ENCODE results near the gene UGT2B7. TPM values are rescaled to one million over a fixed set of nuclear protein-coding genes. Genes with fewer than 3 reads are reported as not detected.

Gene UGT2B7
- total RNA-seq, 4 donors from 2014 or later: not detected

GRCh38 chr4:69156913-69157312 is 60.6 kb downstream of the UGT2B7 start:
- TF ChIP-seq CTCF (IDR thresholded peaks at IDR 0.05): no peak
- TF ChIP-seq POLR2A (IDR thresholded peaks at IDR 0.05): no peak
- Histone ChIP-seq H3K9me3 (no peaks in the 10 kb centered on the region), H3K27me3 (no peaks in the 10 kb centered on the region), H3K4me3 (no peak overlapping the region), H3K4me1 (no peaks in the 10 kb centered on the region), H3K36me3 (no peaks in the 10 kb centered on the region), H3K27ac (no peak overlapping the region)
- 92 to 93% methylated on average over 2 of the region's 2 CpGs for WGBS, 2 donors
- DNase-seq (ENCODE audit: low spot score in 2 of 2): no peak

Other genes with a start within 250 kb of the UGT2B7 start
- gene UGT2A3, start 144.7 kb upstream of the UGT2B7 start, total RNA-seq: not detected
- gene UGT2B11, start 118.3 kb downstream of the UGT2B7 start, total RNA-seq: not detected
- gene UGT2B28, start 184.0 kb downstream of the UGT2B7 start, total RNA-seq: not detected

All from tibial nerve (tissue), 4 donors.